GM10248 (cell line): ENCODE data around the gene GIMAP5.

ENCODE experiments used
- CTCF ChIA-PET: fragments of 300-600 bp; sonication (Branson Sonifier 250); formaldehyde crosslinking; extraction: SDS; loops from one replicate; lab custom pipeline; 2021; ENCODE audit warnings: antibody characterized with exemption; lab: Yijun Ruan, JAX
- POLR2A ChIA-PET: fragments of 350-650 bp; sonication (Branson Sonifier 250); formaldehyde crosslinking; extraction: SDS; loops from one replicate; lab custom pipeline; 2020; ENCODE audit warnings: antibody characterized with exemption; lab: Yijun Ruan, JAX
- DNase-seq: peaks from one replicate; pipeline ENCODE4 v3.0.0; 2012; ENCODE audit errors: extremely low spot score
- CTCF ChIP-seq: IDR thresholded peaks from 2 replicates; pipeline ENCODE4 v1.5.1; 2012; ENCODE audit warnings: mild to moderate bottlenecking, low read depth; ENCODE audit errors: extremely low read depth, missing control alignments, control extremely low read depth

The GIMAP5 gene

GRCh38 chr7:150716368-150716767, 20.9 kb upstream of the GIMAP5 start, which contains the start of gene GIMAP1:
Gene GIMAP1, plus strand, starts transcription at chr7:150716613. Its CDS starts 2,435 bp downstream, at chr7:150719048.
- TF ChIP-seq CTCF, result no peak
- CTCF ChIA-PET, result interaction anchor here (0.7 to 2.0 kb wide), 10 partner anchors 10 to 267 kb away, joined by 3 to 6 read pairs (median 4); partner anchors contain the start of gene GIMAP2
- POLR2A ChIA-PET, result no interaction called here
- no peak for DNase-seq

- CTCF ChIA-PET, result interaction anchor here (0.7 to 2.0 kb wide), 5 partner anchors 11 to 31 kb away, joined by 3 to 6 read pairs (median 4); partner anchors contain the start of gene GIMAP2
Measured at GRCh38 chr7:150716939-150717338, 20.3 kb upstream of the GIMAP5 start.

GRCh38 chr7:150717814-150718420, 19.3 kb upstream of the GIMAP5 start:
- no peak for DNase-seq
- POLR2A ChIA-PET, result no interaction called here
- TF ChIP-seq CTCF, result no peak
- CTCF ChIA-PET, result interaction anchor here (1.2 kb wide), 1 partner anchor 10 kb away, joined by 3 read pairs; no protein-coding TSS in a partner anchor

More at GRCh38 chr7:150716939-150717338, 20.3 kb upstream of the GIMAP5 start:
- DNase-seq, result no peak
- POLR2A ChIA-PET, result no interaction called here
- no peak for TF ChIP-seq CTCF

GRCh38 chr7:150719436-150719835, 17.8 kb upstream of the GIMAP5 start:
- no peak for TF ChIP-seq CTCF
- no peak for DNase-seq
- CTCF ChIA-PET, result no interaction called here
- POLR2A ChIA-PET, result no interaction called here

GRCh38 chr7:150719960-150720891, 17.0 kb upstream of the GIMAP5 start:
- ChIA-PET CTCF (interaction anchor here (1.4 kb wide), 1 partner anchor 17 kb away, joined by 4 read pairs; no protein-coding TSS in a partner anchor), POLR2A (no interaction called here)
- TF ChIP-seq CTCF, result no peak
- DNase-seq, result no peak

- no peak for TF ChIP-seq CTCF
- CTCF ChIA-PET, result interaction anchor here (1.0 to 1.6 kb wide), 2 partner anchors 9 to 220 kb away, joined by 3 to 4 read pairs; no protein-coding TSS in a partner anchor
- DNase-seq, result no peak
- POLR2A ChIA-PET, result no interaction called here
Measured at GRCh38 chr7:150721970-150722373, 15.2 kb upstream of the GIMAP5 start.
